GM18909 (cell line): ENCODE results near the gene LHFPL3.

ENCODE experiments used
- ATAC-seq: cut with Tn5 transposase; IDR thresholded peaks from one replicate; pipeline ENCODE4 v1.9.1; 2021; ENCODE audit warnings: mild to moderate bottlenecking; ENCODE audit not compliant: unreplicated experiment, poor library complexity

Gene LHFPL3

GRCh38 chr7:104790440-104790839, 462.0 kb downstream of the LHFPL3 start:
- no peak for ATAC-seq

- ATAC-seq = no peak
Observed at GRCh38 chr7:104791080-104791479, 462.7 kb downstream of the LHFPL3 start.

GRCh38 chr7:104793066-104793465, 464.7 kb downstream of the LHFPL3 start:
- ATAC-seq = no peak

- no peak for ATAC-seq
Observed at GRCh38 chr7:104794154-104794553, 465.8 kb downstream of the LHFPL3 start.

GRCh38 chr7:104794589-104794988, 466.2 kb downstream of the LHFPL3 start:
- ATAC-seq = no peak

DNA sequence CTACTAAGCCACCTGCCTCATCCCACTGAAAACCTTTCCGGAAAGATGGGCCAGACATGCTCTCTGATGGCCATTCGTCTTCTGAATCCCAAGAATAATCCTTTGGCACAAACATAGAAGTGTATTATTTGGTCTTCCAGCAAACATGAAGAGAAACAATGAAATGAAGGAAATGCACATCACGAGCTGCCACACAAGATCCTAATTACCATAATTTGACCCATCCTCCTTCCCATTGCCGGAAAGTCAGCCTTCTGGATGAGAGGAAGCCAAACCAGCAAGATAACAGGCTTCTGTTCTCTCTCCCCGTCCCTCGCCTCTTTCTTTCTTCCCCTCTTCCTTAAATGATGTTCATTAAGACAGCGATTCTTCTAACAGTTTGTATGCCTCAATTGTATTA, 466.7 kb downstream of the LHFPL3 start:
- ATAC-seq = no peak

- ATAC-seq = no peak
Observed at GRCh38 chr7:104795616-104796398, 467.4 kb downstream of the LHFPL3 start.

- no peak for ATAC-seq
Observed at GRCh38 chr7:104800307-104800706, 471.9 kb downstream of the LHFPL3 start.

GRCh38 chr7:104801022-104801421, 472.6 kb downstream of the LHFPL3 start:
- ATAC-seq = no peak

GRCh38 chr7:104803931-104804330, 475.5 kb downstream of the LHFPL3 start:
- no peak for ATAC-seq

GRCh38 chr7:104804696-104805095, 476.3 kb downstream of the LHFPL3 start:
- ATAC-seq = no peak

DNA sequence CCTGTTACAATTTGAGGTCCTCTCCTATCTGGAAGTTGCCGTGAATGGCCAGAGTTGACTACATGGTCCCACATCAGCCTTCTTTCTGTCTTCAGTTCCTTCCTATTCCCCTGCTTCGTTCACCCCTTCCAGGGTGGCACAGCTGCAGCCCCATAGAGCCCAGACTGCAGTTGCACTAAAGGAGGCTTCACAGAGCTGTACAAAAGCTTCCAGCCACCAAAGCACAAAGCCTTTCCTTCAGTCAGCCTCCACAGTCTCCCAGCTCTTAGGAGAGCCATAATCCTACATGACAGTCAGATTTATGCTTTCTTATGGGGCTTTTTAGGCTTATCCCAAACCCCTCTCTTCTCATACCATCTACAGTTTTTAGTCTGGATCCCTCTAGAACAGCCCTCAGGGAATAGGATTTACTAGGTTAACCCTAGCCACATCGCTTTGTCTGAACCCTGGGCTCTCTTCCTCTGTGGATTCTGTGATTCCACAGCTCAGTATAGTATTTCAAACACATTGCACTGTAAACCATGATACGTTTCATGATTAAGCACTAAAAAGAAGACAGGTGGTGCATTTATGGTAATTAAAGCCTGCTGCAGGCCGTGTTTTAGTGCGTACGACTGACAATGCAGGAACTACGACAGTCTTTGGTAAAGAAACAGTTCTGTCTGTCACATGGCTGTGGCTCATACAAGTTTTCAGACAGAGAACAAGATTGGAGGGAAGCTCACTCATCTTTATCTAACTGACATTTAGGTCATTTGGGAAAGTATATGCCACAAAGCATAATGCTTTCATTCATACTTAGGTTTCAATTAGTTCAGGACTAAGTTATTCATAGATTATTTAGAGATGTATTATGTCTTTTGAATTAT, 477.3 kb downstream of the LHFPL3 start:
- ATAC-seq = no peak

- ATAC-seq = no peak
Observed at GRCh38 chr7:104807671-104808070, 479.3 kb downstream of the LHFPL3 start.

DNA sequence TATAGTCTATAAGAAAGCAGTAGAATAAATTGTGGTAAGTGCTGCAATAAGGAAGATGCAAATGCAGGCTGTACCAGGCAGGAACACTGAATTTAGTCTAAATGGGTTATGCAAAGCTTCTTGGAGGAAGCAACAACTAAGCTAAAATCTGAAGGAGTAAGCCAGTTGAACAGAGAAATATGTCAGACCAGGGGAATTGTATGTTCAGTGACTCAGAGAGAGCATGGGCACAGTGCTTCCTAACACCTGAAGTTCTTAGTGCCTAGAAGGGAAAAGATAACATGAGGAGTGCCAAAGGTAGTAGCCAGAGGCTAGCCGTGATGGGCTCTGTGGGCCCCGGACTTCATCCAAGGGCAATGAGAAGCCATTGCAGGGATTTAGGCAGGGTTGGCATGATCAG, 481.5 kb downstream of the LHFPL3 start:
- no peak for ATAC-seq

DNA sequence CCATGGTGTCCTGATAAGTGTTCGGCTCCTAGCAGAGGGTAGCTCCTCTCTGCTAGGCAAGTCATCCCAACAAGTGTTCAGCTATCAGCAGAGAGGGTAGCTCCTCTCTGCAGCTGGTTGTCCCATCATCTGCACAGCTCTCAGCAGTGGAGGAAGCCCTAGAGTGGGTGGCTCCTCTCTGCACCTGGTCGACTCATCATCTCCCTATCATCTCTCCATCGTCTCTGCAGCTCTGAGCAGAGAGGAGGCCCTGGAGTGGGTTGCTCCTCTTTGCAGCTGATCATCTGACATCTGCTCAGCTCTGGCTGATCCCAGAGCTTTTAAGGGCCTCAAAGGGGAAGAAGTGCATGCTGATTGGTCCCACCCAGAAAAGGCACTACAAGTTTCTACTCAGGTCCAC, 485.7 kb downstream of the LHFPL3 start:
- no peak for ATAC-seq

GRCh38 chr7:104814671-104815400, 486.4 kb downstream of the LHFPL3 start:
- no peak for ATAC-seq

GRCh38 chr7:104816537-104816936, 488.1 kb downstream of the LHFPL3 start:
- ATAC-seq = no peak

DNA sequence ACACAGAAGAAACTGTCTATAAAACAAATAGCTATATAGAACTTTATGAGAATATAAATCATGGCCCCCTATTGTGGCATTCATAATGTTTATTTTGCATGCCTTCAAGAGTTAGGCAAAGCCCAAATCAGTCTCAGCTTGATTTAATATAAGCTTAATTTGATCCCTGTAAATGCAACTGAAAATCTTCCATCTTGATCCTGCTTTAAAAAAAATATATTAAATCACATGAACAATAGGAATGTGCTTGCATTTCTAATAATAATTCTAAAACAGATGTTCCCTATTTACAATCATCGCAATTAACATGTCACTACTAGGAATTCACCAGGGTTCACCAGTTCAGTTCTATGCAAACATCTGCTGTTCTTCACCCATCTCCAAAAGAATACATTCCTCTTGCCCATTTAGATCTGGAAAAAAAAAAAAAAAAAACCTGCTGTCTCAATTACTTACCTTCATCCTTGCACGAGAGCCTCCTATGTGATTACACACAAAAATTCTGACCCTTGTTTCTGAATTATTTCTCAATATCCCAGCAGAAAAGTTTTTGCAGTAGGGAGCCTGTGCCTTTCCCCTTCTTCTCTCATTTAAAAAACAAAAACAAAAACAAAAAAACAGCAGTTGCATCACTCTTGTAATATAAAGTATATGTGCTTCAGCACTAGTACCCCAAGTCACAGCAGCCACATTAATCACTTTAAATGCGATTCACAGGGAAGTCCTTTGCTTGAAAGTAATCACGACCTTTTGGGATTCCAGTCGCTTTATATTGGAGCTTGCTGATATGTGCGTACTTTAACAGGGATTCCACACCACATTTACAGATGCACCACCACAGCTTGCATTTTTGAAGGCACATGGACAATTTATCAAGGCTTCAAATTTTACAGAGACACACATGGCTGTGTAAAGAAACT, 490.8 kb downstream of the LHFPL3 start:
- no peak for ATAC-seq

DNA sequence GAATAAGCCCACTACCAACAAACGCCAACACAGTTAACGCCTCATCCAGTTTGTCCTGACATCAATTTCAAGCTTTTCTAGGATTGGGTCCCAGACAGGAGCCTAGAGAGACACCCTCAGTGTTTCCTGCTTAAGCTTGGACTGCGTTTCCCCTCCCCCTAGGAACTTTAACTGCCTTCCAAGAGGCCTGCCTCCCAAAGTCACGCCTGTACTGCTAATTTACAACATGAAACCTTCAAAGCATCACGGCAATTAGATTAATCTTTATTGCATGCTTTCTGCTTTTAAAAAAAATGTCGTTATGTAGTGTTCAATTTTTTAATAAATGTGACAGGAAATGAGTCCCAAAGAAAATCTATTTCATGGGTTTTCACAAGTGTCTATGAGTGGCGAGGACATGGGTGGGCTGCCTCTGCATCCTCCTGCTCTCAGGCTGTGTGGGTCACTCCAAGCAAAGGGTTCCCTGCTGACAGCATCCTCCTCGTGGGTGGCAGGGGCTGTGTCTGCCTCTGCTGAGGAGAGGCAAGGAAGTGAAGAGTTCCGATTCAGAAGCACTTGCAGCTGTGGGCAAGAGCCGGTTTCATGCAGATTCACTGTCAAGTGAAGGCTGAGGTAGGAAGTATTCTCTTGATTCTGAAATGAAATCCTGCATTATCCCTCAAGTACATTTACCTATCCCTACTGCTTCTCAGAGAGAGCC, 492.6 kb downstream of the LHFPL3 start:
- no peak for ATAC-seq
